UCSD-AML1 (cell line): ENCODE measurements around the gene OR6M1.

Experiments
- DNase-seq: peaks from one replicate; lab custom pipeline; 2025; ENCODE audit not compliant: unreplicated experiment; lab: John Stamatoyannopoulos, UW

OR6M1 gene, protein sequence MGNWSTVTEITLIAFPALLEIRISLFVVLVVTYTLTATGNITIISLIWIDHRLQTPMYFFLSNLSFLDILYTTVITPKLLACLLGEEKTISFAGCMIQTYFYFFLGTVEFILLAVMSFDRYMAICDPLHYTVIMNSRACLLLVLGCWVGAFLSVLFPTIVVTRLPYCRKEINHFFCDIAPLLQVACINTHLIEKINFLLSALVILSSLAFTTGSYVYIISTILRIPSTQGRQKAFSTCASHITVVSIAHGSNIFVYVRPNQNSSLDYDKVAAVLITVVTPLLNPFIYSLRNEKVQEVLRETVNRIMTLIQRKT

DNA sequence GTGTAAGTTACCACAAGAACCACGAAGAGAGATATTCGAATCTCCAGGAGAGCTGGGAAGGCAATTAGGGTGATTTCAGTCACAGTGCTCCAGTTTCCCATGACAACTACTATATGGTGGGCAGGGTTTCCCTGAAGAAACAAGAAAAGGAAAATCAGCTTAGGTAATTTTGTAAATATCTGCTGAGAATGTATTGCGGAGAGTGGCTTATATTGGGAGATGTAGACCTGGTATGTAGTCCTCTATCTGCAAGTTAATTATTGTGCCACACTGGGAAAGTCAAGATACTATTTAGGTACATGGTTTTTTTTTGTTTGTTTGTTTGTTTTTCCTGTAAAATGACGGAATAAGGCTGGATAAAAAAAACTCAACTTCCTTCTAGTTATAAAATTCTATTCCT is at the start of gene OR6M1:
TSS of gene OR6M1 (minus strand) at position 101 of the 400 bp plus-strand sequence. CDS start at position 101, 0 bp downstream.
- no peak for DNase-seq

DNA sequence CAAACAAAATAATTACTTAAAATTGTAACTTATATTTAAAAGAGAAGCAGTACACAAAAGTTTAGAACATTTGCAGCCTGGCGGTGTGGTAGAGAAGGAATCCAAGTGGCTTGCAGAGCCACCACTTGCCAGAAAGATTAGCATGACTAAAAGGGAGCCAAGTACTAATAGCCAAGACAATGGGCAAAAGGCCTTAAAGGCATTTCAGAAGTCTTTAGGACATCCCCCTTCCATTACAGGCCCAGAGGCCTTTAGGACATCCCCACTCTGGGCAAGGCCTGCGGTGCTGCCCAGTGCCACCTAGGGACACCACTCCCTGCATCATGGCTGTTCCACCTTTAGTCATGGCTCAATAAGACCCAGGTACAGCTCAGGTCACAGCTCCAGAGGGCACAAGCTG is 46.9 kb upstream of the OR6M1 start:
- no peak for DNase-seq

GRCh38 chr11:123852321-123852720 is 46.2 kb upstream of the OR6M1 start:
- DNase-seq, result no peak

DNA sequence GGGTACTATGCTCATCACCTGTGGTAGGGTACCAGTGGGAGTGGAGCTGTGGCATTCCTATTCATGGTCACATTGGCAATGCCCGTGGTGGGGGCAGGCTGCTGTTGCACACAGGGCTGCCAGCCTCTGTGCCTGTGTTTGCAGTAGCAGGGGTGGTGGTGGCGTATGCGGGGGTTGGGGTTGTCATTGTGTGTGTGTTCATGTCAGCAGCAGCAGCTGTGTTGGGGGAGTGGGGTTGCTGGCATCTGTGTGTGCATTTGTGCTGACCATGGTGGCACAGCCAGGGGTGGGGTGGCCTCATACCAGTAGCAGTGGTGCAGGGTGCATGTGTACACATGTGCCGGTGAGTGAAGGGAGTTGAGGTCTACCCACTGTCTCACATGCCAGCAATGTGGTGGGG is 45.0 kb upstream of the OR6M1 start:
- no peak for DNase-seq

DNA sequence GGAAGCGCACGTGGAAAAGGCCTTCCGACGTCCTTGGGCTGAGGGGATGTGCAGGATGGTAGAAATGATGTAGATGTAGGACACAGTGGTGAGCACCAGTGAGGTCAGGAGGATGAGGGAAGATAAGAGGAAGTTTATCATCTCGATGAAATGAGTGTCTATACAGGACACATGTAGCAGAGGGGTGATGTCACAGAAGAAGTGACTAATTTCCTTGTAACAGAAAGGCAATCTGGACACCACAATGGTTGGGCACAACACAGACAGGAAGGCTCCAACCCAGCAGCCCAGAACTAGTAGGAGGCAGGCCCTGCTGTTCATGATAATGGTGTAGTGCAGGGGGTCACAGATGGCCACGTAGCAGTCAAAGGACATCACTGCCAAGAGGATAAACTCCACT is 35.0 kb upstream of the OR6M1 start:
- no peak for DNase-seq

- no peak for DNase-seq
Measured at GRCh38 chr11:123839131-123839530, 33.0 kb upstream of the OR6M1 start.

GRCh38 chr11:123838659-123839058 is 32.5 kb upstream of the OR6M1 start:
- DNase-seq, result no peak

DNA sequence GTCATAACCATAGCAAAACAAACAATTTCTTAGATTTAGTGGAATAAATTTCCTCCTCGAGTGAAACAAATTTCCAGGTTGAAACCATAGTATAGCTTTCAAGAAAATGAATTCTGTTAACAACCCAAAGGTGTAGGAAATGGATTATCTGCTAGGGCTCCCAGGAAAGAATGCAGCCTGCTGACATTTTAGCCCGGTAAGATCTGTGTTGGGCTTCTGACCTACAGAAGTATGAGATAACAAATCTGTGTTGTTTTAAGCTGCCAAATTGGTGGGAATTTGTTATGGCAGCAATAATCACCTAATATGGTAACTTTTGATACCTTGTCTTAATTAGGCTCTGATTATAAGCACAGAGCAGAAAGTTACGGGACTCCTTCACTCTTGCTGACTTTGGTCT is 32.0 kb upstream of the OR6M1 start:
- DNase-seq, result no peak

DNA sequence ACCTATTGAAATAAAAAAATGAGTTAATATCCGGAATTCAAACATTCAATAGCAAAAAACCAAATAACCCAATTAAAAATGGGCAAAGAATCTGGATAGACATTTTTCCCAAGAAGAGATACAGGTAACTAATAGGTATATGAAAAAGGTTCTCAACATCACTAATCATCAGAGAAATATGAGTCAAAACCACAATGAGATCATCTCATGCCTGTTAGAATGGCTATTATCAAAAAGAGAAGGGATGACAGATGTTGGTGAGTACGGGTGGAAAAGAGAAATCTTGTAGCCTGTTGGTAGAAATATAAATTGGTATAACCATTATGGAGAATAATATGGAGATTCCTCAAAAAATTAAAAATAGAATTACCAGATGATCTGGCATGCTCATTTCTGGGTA is 26.9 kb upstream of the OR6M1 start:
- DNase-seq, result no peak

DNA sequence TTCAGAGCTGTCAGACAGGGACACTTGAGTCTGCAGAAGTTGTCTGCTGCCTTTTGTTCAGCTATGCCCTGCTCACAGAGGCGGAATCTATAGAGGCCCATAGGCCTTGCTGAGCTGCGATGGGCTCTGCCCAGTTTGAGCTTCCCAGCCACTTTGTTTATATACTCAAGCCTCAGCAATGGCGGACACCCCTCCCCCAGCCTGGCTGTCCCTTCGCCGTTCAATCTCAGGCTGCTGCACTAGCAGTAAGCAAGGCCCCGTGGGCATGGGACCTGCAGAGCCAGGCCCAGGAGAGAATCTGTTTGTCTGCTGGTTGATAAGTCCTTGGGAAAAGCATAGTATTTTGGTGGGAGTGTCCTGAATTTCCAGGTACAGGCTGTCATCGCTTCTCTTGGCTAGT is 23.6 kb upstream of the OR6M1 start:
- no peak for DNase-seq

GRCh38 chr11:123822599-123822998 is 16.4 kb upstream of the OR6M1 start:
- DNase-seq, result no peak

DNA sequence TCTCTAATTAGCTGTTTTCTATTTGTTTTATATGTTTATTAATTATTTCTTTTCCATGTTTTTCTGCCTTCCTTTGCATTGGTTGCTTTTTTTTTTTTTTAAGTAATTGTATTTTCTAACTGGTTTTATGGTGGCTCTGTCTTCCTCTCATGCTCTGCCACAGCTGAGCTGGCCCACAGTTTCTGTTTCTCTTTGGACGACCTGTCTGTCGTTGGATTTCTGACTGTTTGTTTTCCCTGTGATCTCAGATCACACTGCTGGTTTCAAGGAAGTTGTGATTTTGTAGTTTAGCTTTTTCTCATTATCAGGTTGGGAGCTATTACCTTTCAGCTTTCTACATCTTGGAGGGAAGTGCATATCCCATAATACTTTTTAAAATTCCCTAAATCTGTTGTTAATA is 15.9 kb upstream of the OR6M1 start:
- DNase-seq, result no peak

- no peak for DNase-seq
Measured at GRCh38 chr11:123815122-123815521, 9.0 kb upstream of the OR6M1 start.

DNA sequence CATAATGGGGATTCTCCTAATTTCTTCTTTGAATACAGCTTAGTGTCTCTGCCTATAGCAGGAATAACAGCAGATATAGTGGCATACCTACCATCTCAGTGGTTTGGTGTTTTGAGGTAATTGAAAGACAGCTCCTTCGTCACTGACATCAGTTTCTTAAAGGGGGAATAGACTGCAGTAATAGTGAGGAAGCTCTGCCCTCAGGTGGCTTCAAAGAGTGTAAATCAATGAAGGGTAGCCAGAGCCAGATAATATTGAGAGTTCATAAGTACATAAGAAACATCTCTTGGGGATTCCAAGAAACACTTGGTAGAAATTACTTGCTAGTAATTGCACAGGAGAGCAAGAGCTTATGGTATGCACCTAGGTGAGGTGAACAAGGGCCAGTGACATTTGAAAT is 4.4 kb downstream of the OR6M1 start:
- DNase-seq, result no peak

- DNase-seq, result no peak
Measured at GRCh38 chr11:123800036-123800435, 6.1 kb downstream of the OR6M1 start.

DNA sequence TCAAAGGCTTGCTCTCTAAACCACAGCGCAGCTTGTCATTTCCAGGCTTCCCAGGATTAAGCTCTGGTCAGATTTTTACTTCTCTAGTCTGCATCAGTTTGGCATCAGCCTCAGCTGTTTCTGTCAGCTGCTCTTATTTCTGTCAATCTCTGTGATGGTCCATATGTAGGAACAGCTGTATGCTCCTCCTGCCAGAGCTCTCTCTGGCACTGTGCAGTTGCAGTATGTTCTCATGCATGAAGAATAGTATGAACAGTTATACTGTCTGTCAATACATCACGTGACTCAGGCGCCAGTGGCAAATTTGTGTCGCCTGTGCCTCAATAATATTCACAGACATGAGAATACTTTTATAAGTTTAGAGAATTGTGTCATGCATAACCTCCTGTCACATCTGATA is 6.7 kb downstream of the OR6M1 start:
- DNase-seq, result no peak

DNA sequence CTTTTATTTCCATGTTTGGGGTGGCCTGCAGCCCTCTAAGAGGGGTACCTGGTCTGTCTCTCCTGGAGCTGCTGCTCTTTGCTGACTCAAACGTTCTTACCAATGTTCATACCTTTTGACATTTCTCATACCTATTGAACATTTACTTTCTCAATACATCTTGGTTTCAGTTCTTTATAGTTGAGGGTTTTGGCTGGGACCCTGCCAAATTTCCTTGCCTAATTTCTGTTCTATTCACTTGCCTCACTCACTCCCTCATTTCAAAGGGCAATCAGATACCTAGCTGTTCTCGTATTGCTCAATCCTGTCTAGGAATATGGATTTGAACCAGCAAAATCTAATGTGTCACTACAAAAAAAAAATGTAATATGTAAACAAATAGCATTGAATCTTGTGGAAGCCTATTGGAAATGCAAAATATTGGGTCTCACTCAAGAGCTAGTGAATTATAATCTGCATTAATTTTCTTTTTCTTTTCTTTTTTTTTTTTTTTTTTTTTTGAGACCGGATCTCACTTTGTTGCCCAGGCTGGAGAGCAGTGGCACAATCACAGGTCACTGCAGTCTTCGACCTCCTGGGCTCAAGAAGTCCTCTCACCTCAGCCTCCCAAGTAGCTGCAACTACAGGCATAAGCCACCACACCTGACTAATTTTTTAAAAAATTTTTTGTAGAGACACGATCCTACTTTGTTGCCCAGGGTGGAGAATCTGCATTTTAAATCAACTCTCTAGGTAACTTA is 7.5 kb downstream of the OR6M1 start:
- DNase-seq, result no peak

GRCh38 chr11:123798079-123798478 is 8.1 kb downstream of the OR6M1 start:
- DNase-seq, result no peak

DNA sequence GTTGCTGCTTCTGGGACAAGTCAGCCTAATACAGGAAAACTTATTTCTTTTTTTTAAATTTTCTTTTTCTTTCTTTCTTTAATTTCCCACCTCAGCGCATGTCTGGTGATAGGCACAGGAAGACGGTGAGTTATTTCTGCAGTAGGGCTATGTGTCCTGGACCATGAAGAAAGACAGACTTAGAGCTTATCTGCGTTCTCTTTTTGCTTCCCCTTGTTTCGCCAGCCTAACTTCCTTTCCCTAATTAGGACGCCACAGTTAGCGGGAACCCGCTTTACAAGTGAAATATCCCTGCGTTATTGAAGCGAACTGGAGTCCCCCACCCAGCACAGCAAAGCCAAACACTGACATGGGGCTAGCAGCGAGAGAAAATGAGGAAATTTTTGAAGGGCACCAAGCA is 8.6 kb downstream of the OR6M1 start:
- no peak for DNase-seq

- no peak for DNase-seq
Measured at GRCh38 chr11:123797114-123797513, 9.0 kb downstream of the OR6M1 start.

DNA sequence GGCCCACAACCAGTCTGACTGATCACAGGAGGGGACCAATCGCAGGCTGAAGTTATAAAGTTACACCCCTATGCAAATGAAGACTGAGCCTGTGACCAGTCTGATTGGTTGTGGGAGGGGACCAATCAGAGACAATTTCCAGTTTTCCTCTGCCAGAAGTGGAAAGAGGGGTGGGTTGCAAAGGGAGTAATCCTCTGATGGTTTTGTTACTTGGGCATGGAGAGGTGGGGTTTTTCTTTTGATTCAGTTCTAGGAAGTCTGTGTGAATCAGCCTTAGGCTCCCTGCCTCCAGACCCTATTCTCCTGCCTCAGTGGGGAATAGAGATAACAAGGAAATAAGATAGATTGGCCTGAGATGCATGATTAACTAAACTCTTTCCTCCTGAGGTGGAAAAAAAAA is 9.9 kb downstream of the OR6M1 start:
- DNase-seq, result no peak

GRCh38 chr11:123783536-123783935 is 22.6 kb downstream of the OR6M1 start:
- DNase-seq, result no peak

GRCh38 chr11:123778511-123778910 is 27.6 kb downstream of the OR6M1 start:
- DNase-seq, result no peak
